SK-N-MC (cell line): ENCODE results near the gene PDE6D.

Experiments used
- DNase-seq: peaks from one replicate; pipeline ENCODE4 v3.0.0-alpha.2; 2011; ENCODE audit warnings: low read depth, low spot score
- H3K27ac ChIP-seq: fragments of 200-600 bp; sonication (generic); 2 replicates; pipeline ENCODE4 v1.5.1; 2016; ENCODE audit warnings: mixed run types
- H3K36me3 ChIP-seq: fragments of 200-600 bp; sonication (generic); 2 replicates; pipeline ENCODE4 v1.6.1; 2017; ENCODE audit warnings: antibody characterized with exemption, low read length, mixed read lengths; ENCODE audit not compliant: insufficient read depth
- H3K4me3 ChIP-seq: fragments of 200-600 bp; sonication (generic); 2 replicates; pipeline ENCODE4 v1.5.1; 2016
- H3K9ac ChIP-seq: fragments of 200-600 bp; sonication (generic); 2 replicates; pipeline ENCODE4 v1.8.0; 2017; ENCODE audit warnings: mixed run types, mixed read lengths; ENCODE audit not compliant: insufficient read length
- H3K9me3 ChIP-seq: fragments of 200-600 bp; sonication (generic); 2 replicates; pipeline ENCODE4 v1.6.1; 2017; ENCODE audit warnings: low read depth, mild to moderate bottlenecking, antibody characterized with exemption, low read length, moderate library complexity, mixed read lengths
- EZH2 ChIP-seq: fragments of 200-600 bp; sonication (generic); IDR thresholded peaks from one replicate; pipeline ENCODE4 v1.6.1; 2017; ENCODE audit warnings: antibody characterized with exemption
- FOXP2 ChIP-seq: optimal IDR thresholded peaks from 2 replicates; pipeline ENCODE3; 2011; ENCODE audit warnings: mild to moderate bottlenecking, moderate library complexity; ENCODE audit not compliant: insufficient read depth; ENCODE audit errors: extremely low read length, control extremely low read depth
- POLR2AphosphoS5 ChIP-seq: IDR thresholded peaks from 2 replicates; pipeline ENCODE4 v1.6.1; 2012; ENCODE audit warnings: mild to moderate bottlenecking, low read depth, low read length, borderline replicate concordance

PDE6D gene

GRCh38 chr2:231683292-231684235, 97.5 kb downstream of the PDE6D start:
- no peak for DNase-seq
- Histone ChIP-seq H3K9ac (no peak overlapping the region), H3K9me3 (no peaks in the 10 kb centered on the region), H3K4me3 (no peak overlapping the region), H3K27ac (no peak overlapping the region), H3K36me3 (no peaks in the 10 kb centered on the region)
- TF ChIP-seq FOXP2 (no peak), EZH2 (no peak), POLR2AphosphoS5 (no peak)

- Histone ChIP-seq H3K4me3 (no peak overlapping the region), H3K36me3 (no peaks in the 10 kb centered on the region), H3K9ac (no peak overlapping the region), H3K9me3 (no peaks in the 10 kb centered on the region), H3K27ac (no peak overlapping the region)
- DNase-seq = no peak
- TF ChIP-seq EZH2 (no peak), POLR2AphosphoS5 (no peak), FOXP2 (no peak)
Observed at GRCh38 chr2:231682603-231683291, 98.3 kb downstream of the PDE6D start.
